T-helper 2 cell (primary cell): ENCODE results near the gene USP54.
"Not testable (repeated sequence)": the region's sequence is repeated elsewhere in the genome, so short reads cannot be mapped to it uniquely, and the experiment has no call there.

Source experiments
- DNase-seq, 5 experiments: peaks; one replicate each; pipeline versions ENCODE4 v3.0.0 to v3.0.0-alpha.2; 2012 to 2022

USP54 gene

GRCh38 chr10:73586583-73586984, 4.6 kb downstream of the USP54 start:
- no peak for DNase-seq

GRCh38 chr10:73585327-73585726, 5.8 kb downstream of the USP54 start:
- no peak for DNase-seq

GRCh38 chr10:73584737-73585136, 6.4 kb downstream of the USP54 start:
- DNase-seq = no peak

- DNase-seq = no peak
Observed at GRCh38 chr10:73581918-73582317, 9.2 kb downstream of the USP54 start.

- not testable (repeated sequence) for DNase-seq
Observed at GRCh38 chr10:73578927-73579326, 12.2 kb downstream of the USP54 start.

- DNase-seq = no peak
Observed at GRCh38 chr10:73577788-73578187, 13.4 kb downstream of the USP54 start.

GRCh38 chr10:73576890-73577591, 14.1 kb downstream of the USP54 start:
- no peak for DNase-seq

- no peak for DNase-seq
Observed at GRCh38 chr10:73576178-73576889, 14.8 kb downstream of the USP54 start.

- DNase-seq = peak in 1 of 5 experiments; percentile 48
Observed at GRCh38 chr10:73567025-73567424, 24.1 kb downstream of the USP54 start.

- DNase-seq = no peak
Observed at GRCh38 chr10:73561192-73561591, 29.9 kb downstream of the USP54 start.

- no peak for DNase-seq
Observed at GRCh38 chr10:73559590-73559989, 31.6 kb downstream of the USP54 start.

GRCh38 chr10:73556855-73557254, 34.3 kb downstream of the USP54 start:
- no peak for DNase-seq

GRCh38 chr10:73554721-73555120, 36.4 kb downstream of the USP54 start:
- no peak for DNase-seq

GRCh38 chr10:73553761-73554160, 37.4 kb downstream of the USP54 start:
- no peak for DNase-seq

- DNase-seq = no peak
Observed at GRCh38 chr10:73552819-73553715, 38.1 kb downstream of the USP54 start.

GRCh38 chr10:73551515-73551914, 39.6 kb downstream of the USP54 start:
- DNase-seq = no peak

GRCh38 chr10:73545357-73545756, 45.8 kb downstream of the USP54 start:
- DNase-seq = no peak

GRCh38 chr10:73537709-73538108, 53.4 kb downstream of the USP54 start:
- no peak for DNase-seq

GRCh38 chr10:73537288-73537687, 53.9 kb downstream of the USP54 start:
- DNase-seq = peak in 1 of 5 experiments; percentile 81

- DNase-seq = no peak
Observed at GRCh38 chr10:73534857-73535256, 56.3 kb downstream of the USP54 start.

GRCh38 chr10:73529089-73529832, 61.9 kb downstream of the USP54 start:
- peak in 4 of 5 experiments; percentile 10 to 86 (median 31) for DNase-seq

GRCh38 chr10:73522263-73522662, 68.9 kb downstream of the USP54 start:
- DNase-seq = no peak

GRCh38 chr10:73519336-73519735, 71.8 kb downstream of the USP54 start:
- DNase-seq = no peak
